SW 1271 (cell line): ENCODE measurements around the gene PEX5L.
A peak's percentile ranks its signal among the peaks of the same experiment; 100 is the strongest.

Experiments used
- DNase-seq, 2 experiments: peaks; one replicate each; lab custom pipeline; 2025; lab: John Stamatoyannopoulos, UW

The PEX5L gene

GRCh38 chr3:179895330-179895729 lies 141.4 kb downstream of the PEX5L start:
- DNase-seq, result no peak

DNA sequence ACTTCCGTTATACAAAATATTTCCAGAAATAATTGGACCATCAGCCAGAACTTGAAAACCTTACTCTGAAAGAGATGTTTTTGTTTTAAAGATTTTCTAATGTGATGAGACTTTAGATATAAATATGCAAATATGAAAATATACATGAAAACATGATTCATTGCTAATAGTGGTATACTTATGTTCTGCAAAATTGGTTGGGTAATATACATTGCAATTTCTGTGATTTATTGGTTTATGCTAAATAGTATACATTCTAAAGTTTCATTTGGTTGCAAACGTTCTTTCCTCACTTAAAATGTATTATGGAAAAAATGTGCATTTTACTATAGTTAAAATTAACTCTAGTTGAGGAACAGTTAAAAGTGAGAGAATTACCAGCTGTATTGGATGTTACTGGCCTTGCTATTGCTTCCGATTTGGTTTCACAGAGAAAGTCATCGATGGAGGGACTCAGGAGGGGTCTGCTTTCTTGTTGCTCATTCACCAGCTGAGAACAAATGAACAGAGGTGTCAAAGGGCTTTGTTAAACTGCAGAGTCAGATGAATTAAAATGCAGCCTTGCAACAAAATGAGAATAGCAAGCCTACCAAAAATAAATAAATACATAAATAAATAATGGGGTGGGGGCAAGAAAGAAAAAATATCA lies 149.3 kb downstream of the PEX5L start:
- DNase-seq, result no peak

DNA sequence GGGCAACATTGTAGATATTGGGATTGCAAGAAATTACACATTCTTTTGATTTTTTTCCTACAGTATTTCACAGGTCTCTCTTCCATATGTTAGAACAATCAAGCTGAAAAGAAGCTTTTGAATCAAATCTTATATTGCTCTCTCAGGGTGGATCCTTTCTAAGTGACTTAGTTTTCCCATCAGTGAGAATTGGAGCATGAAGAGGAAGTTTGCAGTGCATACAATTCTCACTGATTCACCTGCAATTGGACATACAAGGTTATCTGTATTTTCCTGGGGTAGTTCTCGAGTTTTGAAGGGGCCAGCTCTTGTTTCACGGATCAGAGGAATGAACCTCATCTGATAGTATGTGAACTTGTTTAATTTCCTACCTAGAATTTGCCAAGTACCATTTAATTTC lies 150.8 kb downstream of the PEX5L start:
- no peak for DNase-seq

DNA sequence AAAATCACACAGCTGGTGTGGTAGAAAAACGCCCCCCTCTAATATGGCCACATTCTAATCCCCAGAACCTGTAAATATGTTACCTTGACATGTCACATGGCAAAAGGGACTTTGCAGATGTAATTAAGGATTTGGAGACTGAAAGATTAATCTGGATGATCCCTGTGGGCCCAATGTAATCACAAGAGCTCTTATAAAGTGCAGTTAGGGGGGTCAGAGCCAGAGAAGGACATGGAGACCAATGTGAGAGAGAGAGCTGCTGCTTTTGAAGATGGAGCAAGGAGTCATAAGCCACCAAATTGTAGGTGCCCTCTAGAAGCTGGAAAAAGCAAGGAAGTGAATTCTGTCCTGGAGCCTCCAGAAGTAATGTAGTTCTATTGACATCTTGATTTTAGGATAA lies 152.6 kb downstream of the PEX5L start:
- no peak for DNase-seq

- no peak for DNase-seq
Measured at GRCh38 chr3:179882292-179882691, 154.4 kb downstream of the PEX5L start.

DNA sequence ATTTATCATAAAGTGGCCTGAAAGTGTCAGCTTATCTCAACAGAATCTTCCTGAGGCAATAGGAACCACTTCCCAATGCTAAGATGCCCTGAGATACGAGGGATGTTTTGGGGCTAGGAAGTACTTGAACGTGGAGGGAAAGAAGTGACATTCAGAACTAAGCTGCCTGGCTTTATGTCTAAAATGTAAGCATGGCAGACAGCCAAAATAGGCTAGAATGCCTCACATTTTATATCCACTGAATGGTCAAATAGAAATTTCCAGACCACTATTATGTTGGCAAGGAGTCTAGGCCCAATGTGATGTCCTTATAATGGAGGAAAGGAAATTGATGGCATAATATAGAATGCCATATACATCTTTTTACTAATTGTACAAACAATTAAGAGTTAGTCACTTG lies 154.9 kb downstream of the PEX5L start:
- DNase-seq, result no peak

DNA sequence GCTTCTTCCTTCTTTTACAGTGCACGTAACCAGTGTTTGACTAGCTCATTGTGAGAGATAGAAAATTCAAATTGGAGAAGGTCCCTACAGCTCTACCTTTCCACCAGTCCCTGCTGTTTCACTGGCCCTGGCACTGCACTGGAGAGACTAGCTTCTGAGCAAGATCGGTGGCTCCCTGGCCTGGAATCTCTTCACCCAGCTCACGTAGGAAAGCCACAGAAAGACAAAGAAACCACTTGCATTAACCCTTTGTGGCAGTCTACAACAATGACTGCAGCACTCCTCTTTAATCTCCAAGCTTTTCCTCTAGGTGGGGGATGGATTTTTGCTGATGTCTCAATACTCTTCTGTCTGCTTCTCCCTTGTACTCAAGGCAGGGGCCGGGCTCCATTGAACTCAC lies 155.9 kb downstream of the PEX5L start:
- DNase-seq, result no peak

DNA sequence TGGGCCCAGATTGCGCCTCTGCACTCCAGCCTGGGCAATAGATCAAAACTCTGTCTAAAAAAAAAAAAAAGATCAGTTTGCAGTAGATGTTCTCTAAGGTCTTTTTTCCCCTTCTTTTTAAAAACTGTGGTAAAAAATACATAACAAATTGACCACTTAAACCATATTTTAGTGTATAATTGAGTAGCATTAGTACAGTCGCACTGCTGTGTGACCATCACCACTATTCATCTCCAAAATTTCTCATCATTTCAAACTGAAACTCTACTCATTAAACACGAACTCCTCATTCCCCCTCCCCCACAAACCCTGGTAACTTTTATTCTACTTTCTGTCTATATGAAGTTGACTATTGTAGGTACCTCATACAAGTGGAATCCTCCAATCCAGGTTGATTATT lies 160.3 kb downstream of the PEX5L start:
- no peak for DNase-seq

- no peak for DNase-seq
Measured at GRCh38 chr3:179872842-179873241, 163.9 kb downstream of the PEX5L start.

- no peak for DNase-seq
Measured at GRCh38 chr3:179871782-179872181, 165.0 kb downstream of the PEX5L start.

GRCh38 chr3:179868715-179869114 lies 168.0 kb downstream of the PEX5L start:
- DNase-seq, result no peak

DNA sequence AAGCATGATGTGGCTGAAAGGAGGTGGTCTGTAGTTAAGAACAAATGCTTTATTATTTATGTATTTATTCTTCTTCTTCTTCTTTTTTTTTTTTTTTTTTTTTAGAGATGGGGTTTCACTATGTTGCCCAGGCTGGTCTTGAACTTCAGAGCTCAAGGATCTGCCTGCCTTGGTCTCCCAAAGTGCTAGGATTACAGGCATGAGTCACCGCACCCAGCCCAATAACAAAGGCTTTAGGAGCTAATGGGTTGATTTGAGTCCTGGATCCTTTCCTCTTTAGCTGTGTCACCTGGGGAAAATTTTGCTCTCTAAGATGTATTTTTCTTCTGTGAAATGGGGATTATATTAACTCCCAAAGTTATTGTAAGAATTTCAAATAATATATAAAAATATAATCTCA lies 168.8 kb downstream of the PEX5L start:
- no peak for DNase-seq

DNA sequence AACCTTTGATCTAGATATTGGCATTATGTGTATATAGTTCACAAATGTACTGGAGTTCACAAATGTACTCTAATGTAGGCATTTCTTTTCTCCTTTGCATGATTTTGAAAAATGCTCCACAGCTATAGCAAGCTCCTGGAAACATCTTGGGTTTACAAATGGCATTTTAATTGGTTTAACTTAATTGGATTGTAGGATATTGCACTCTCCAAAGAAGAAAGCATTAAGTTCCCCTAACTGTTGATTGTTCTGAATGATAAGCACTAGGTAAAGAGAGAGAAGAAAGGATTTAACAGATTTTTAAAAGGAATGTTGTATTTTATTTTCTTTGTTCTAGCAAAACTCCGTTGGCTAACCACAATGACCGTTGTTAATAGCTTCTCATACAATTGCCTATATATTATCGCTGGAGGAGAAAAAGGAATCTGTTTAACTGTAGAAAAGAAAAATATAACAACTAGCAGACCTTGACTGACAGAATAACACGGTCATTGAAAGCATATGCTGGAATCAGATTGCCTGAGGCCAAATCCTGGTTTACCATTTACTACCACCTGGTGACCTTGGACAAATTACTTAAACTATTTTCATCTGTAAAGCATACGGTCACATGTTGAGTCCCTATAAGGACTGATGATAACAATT lies 170.8 kb downstream of the PEX5L start:
- no peak for DNase-seq

GRCh38 chr3:179861953-179862352 lies 174.8 kb downstream of the PEX5L start:
- no peak for DNase-seq

DNA sequence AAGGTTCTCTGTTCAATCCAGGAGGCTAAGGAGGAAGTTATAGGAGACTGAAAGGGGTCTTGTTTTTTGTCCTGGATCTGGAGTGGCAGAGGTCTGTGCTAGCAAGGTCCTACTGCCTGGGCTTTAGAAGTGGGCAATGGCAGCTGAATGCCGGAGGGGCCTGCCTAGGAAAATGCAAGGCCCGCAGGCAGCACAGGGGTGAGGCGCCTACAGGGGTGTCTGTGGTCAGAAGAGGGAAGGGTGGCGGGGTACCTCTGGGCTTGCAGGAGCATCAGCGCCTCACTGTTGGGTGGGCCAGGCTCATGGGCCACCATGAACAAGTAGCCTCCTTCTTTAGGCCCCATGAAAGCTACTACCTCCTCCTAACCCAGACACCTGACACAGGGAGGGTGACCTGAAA lies 175.4 kb downstream of the PEX5L start:
- DNase-seq, result no peak

DNA sequence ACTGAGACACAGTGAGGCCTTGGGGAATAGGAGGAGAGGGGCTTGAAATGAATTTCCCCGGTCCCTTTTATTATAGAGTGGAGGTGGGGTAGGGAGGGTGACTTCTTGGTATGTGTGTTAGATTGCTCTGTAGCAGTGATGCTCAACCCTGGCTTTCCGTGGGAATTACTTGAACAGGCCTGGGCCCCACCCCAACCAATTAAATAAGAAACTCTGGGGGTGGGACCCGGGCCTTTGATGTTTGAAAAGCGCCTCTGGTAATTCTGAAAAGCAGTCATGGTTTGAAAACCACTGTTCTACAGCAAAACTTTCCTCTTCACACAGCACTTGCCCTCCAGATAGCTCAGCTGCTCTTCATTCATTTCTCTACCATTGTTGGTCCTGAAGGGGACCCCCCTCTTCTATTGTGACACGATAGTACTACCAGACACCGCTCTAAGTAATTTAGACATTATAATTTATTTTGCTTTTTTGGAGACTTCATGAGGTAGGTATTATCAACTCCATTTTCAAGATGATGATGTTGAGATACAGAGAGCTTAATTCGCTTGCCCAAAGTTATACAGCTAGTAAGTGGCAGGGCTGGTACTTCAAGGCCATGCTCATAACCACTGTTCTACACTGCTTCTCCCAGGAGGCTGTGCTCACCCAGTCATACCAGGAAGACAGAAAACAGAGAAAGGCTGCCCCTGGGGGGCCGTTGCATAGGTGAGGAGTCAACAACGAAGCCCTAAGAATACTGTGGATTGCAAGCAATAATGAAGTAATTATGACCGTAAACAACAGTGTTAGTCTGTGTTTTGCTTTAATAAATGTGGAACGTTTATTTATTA lies 176.2 kb downstream of the PEX5L start:
- no peak for DNase-seq

GRCh38 chr3:179853176-179853575 lies 183.6 kb downstream of the PEX5L start:
- DNase-seq, result no peak

- no peak for DNase-seq
Measured at GRCh38 chr3:179852142-179852905, 184.4 kb downstream of the PEX5L start.

DNA sequence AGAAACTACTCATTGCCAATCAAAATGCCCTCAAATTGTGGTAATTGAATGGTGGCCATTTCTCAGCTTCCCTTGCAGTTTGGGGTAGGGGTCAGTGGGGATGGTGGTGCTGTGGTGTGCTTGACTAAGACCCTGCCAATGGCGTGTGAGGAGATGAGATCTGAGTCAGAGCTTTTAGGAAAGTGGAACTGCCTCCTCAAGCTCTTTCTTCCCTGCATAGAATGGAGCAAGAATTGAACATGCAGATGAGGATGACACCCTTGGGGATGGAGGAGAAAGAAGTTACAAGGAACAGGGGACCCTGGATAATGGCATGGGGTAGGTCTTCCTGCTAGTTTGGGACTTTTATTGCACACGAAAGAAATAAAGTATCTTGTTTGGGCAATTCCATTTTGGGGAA lies 188.0 kb downstream of the PEX5L start:
- no peak for DNase-seq

DNA sequence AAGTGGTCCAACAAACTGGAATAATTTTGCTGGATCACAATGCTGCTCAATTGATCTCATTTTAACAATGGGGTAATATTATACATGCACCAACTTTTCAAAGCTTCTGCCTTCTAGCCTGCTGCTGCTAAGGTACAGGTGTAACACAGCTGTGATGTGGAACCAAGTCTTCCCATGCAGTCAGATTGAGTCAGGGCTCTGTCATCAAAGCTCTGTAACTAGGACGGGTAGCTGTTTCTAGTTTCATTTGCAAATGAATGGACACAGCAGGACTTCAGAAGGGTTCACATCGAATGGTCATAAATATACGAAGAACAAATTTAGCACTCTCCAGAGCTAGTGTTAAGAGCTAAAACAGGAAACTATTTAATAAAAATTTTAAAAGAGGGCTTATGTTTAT lies 194.7 kb downstream of the PEX5L start:
- DNase-seq, result no peak

- DNase-seq, result no peak
Measured at GRCh38 chr3:179840985-179841384, 195.8 kb downstream of the PEX5L start.

GRCh38 chr3:179837374-179837773 lies 199.4 kb downstream of the PEX5L start:
- DNase-seq, result peak in 1 of 2 experiments; percentile 11
